GM23248 (cell line): Measurements from ENCODE around the gene MAP3K6.
"Not testable (repeated sequence)": the region's sequence is repeated elsewhere in the genome, so short reads cannot be mapped to it uniquely, and the experiment has no call there.

Experiments
- EZH2 ChIP-seq: fragments of 200-600 bp; sonication (generic); IDR thresholded peaks from 2 replicates; pipeline ENCODE4 v1.6.1; 2018; ENCODE audit warnings: antibody characterized with exemption, mild to moderate bottlenecking; ENCODE audit not compliant: insufficient read depth, poor library complexity, severe bottlenecking
- EZH2phosphoT487 ChIP-seq: fragments of 200-600 bp; sonication (generic); IDR thresholded peaks from 2 replicates; pipeline ENCODE4 v1.6.1; 2018; ENCODE audit warnings: antibody characterized with exemption, moderate library complexity, mild to moderate bottlenecking, low read depth; ENCODE audit not compliant: insufficient read depth

GRCh38 chr1:27406791-27407190 is 40.0 kb upstream of the MAP3K6 start:
- not testable (repeated sequence) for TF ChIP-seq EZH2phosphoT487, EZH2
